Neural cell (in vitro differentiated cells): ENCODE measurements around the gene RPS19BP1. TPM values are rescaled to one million over a fixed set of nuclear protein-coding genes. Genes with fewer than 3 reads are reported as not detected.

ENCODE experiments used
- H2AFZ ChIP-seq: fragments of 200-600, 300-800 bp; sonication (generic), shearing (Covaris generic); 2 replicates; pipeline ENCODE4 v1.6.0; 2014; ENCODE audit warnings: low read depth, mild to moderate bottlenecking, antibody characterized with exemption, low read length, moderate library complexity
- H3F3A ChIP-seq: fragments of 200-600 bp; shearing (Covaris generic); 2 replicates; pipeline ENCODE4 v1.6.1; 2016; ENCODE audit warnings: mild to moderate bottlenecking, moderate library complexity, mixed read lengths, antibody characterized with exemption, low read length; ENCODE audit not compliant: insufficient read depth, poor library complexity, severe bottlenecking
- H3K27ac ChIP-seq: fragments of 200-600, 300-800 bp; sonication (generic), shearing (Covaris generic); 2 replicates; pipeline ENCODE4 v1.5.1; 2014; ENCODE audit warnings: mild to moderate bottlenecking, low read length, moderate library complexity
- H3K27me3 ChIP-seq: fragments of 300-800, 200-600 bp; sonication (generic), shearing (Covaris generic); 2 replicates; pipeline ENCODE4 v1.6.0; 2014; ENCODE audit warnings: mild to moderate bottlenecking, low read depth, low read length, moderate library complexity; ENCODE audit not compliant: insufficient read depth
- H3K36me3 ChIP-seq: fragments of 300-800, 200-600 bp; sonication (generic), shearing (Covaris generic); 2 replicates; pipeline ENCODE4 v1.5.1; 2014; ENCODE audit warnings: mild to moderate bottlenecking, antibody characterized with exemption, low read length, moderate library complexity; ENCODE audit not compliant: insufficient read depth
- H3K4me2 ChIP-seq: fragments of 300-800, 200-600 bp; sonication (generic), shearing (Covaris generic); 2 replicates; pipeline ENCODE4 v1.6.0; 2014; ENCODE audit warnings: mild to moderate bottlenecking, low read length
- H3K4me3 ChIP-seq: fragments of 300-800, 200-600 bp; sonication (generic), shearing (Covaris generic); 2 replicates; pipeline ENCODE4 v1.5.1; 2014; ENCODE audit warnings: mild to moderate bottlenecking, low read length, moderate library complexity
- H3K79me2 ChIP-seq: fragments of 200-600 bp; shearing (Covaris generic); replicated peaks from 2 replicates; pipeline ENCODE4 v1.6.0; 2014; ENCODE audit warnings: mild to moderate bottlenecking, low read length, moderate library complexity; ENCODE audit not compliant: insufficient read depth
- H3K9ac ChIP-seq: fragments of 300-800, 200-600 bp; sonication (generic), shearing (Covaris generic); 2 replicates; pipeline ENCODE4 v1.6.1; 2016; ENCODE audit warnings: mild to moderate bottlenecking, low read length, mixed read lengths
- H3K9me2 ChIP-seq: fragments of 200-600 bp; shearing (Covaris generic); 2 replicates; pipeline ENCODE4 v1.6.1; 2016; ENCODE audit warnings: mild to moderate bottlenecking, low read length, mixed read lengths; ENCODE audit not compliant: insufficient read depth
- H3K9me3 ChIP-seq: fragments of 200-600, 300-800 bp; sonication (generic), shearing (Covaris generic); 2 replicates; pipeline ENCODE4 v1.6.1; 2016; ENCODE audit warnings: mild to moderate bottlenecking, mixed run types, low read length, moderate library complexity, mixed read lengths
- H4K20me1 ChIP-seq: fragments of 200-600 bp; shearing (Covaris generic); 2 replicates; pipeline ENCODE4 v1.6.1; 2016; ENCODE audit warnings: mild to moderate bottlenecking, mixed run types; ENCODE audit not compliant: insufficient read depth
- EP300 ChIP-seq: fragments of 450-650 bp; conservative IDR thresholded peaks from 2 replicates; pipeline ENCODE4 v1.6.1; 2014; ENCODE audit warnings: antibody characterized with exemption, mild to moderate bottlenecking, moderate library complexity; ENCODE audit not compliant: poor library complexity, severe bottlenecking
- EZH2 ChIP-seq: fragments of 200-600, 300-800 bp; shearing (Covaris generic), sonication (generic); IDR thresholded peaks from 2 replicates; pipeline ENCODE4 v1.6.1; 2014; ENCODE audit warnings: antibody characterized with exemption, low read length, borderline replicate concordance, mild to moderate bottlenecking; ENCODE audit not compliant: insufficient read depth, poor library complexity, severe bottlenecking
- MXI1 ChIP-seq: fragments of 450-650 bp; conservative IDR thresholded peaks from 2 replicates; pipeline ENCODE4 v1.6.1; 2014; ENCODE audit warnings: antibody characterized with exemption, mild to moderate bottlenecking; ENCODE audit not compliant: poor library complexity, severe bottlenecking
- POLR2AphosphoS5 ChIP-seq: IDR thresholded peaks from 2 replicates; pipeline ENCODE4 v1.6.1; 2012
- RAD21 ChIP-seq: fragments of 450-650 bp; conservative IDR thresholded peaks from 2 replicates; pipeline ENCODE4 v1.6.1; 2014; ENCODE audit warnings: antibody characterized with exemption, mild to moderate bottlenecking, moderate library complexity
- SMC3 ChIP-seq: fragments of 450-650 bp; conservative IDR thresholded peaks from 2 replicates; pipeline ENCODE4 v1.6.1; 2014; ENCODE audit warnings: antibody characterized with exemption, mild to moderate bottlenecking, moderate library complexity; ENCODE audit not compliant: poor library complexity
- TAF1 ChIP-seq: IDR thresholded peaks from 2 replicates; pipeline ENCODE4 v1.6.1; 2012; ENCODE audit warnings: low read depth
- polyA plus RNA-seq: library from polyadenylated mRNA; depleted of rRNA; stranded (reverse); fragments of >200 nt; gene quantifications from 2 replicates; pipeline ENCODE4 v1.2.3, GENCODE V29; 2014
- TF ChIP-seq, protein P1 (sequence below): IDR thresholded peaks from 2 replicates; pipeline ENCODE4 v1.6.1; 2012; ENCODE audit warnings: borderline replicate concordance
- TF ChIP-seq, protein P2 (sequence below): fragments of 450-650 bp; IDR thresholded peaks from 2 replicates; pipeline ENCODE4 v1.5.1; 2014; ENCODE audit warnings: antibody characterized with exemption, mild to moderate bottlenecking, moderate library complexity; ENCODE audit not compliant: poor library complexity, severe bottlenecking

Gene RPS19BP1
- polyA plus RNA-seq, 1 donor from 2014 or later, result 164 TPM

GRCh38 chr22:39493759-39494158 is 38.8 kb downstream of the RPS19BP1 start:
- H3F3A ChIP-seq, result no peaks in the 10 kb centered on the region
- no peaks in the 10 kb centered on the region for H3K36me3 ChIP-seq
- H3K79me2 ChIP-seq, result no peaks in the 10 kb centered on the region
- H3K27ac ChIP-seq, result no peak overlapping the region
- H3K9ac ChIP-seq, result no peak overlapping the region
- no peak for TF ChIP-seq TAF1
- H3K9me2 ChIP-seq, result no peaks in the 10 kb centered on the region
- H4K20me1 ChIP-seq, result no peaks in the 10 kb centered on the region
- no peak overlapping the region for H3K4me3 ChIP-seq
- H2AFZ ChIP-seq, result no peak overlapping the region
- H3K4me2 ChIP-seq, result no peak overlapping the region
- H3K9me3 ChIP-seq, result no peaks in the 10 kb centered on the region
- no peaks in the 10 kb centered on the region for H3K27me3 ChIP-seq

GRCh38 chr22:39492186-39492585 is 40.4 kb downstream of the RPS19BP1 start:
- Histone ChIP-seq H3K27ac (no peak overlapping the region), H3K4me2 (no peak overlapping the region), H3K27me3 (no peaks in the 10 kb centered on the region), H2AFZ (no peak overlapping the region), H3K9me3 (no peaks in the 10 kb centered on the region), H3K79me2 (no peaks in the 10 kb centered on the region), H3K4me3 (no peak overlapping the region), H3K9me2 (no peaks in the 10 kb centered on the region), H4K20me1 (no peaks in the 10 kb centered on the region), H3K9ac (no peak overlapping the region), H3F3A (no peaks in the 10 kb centered on the region), H3K36me3 (no peaks in the 10 kb centered on the region)
- TF ChIP-seq RAD21 (no peak), EZH2 (no peak), SMC3 (no peak), EP300 (no peak), TAF1 (no peak), POLR2AphosphoS5 (no peak), MXI1 (no peak)
- TF ChIP-seq, protein P1, sequence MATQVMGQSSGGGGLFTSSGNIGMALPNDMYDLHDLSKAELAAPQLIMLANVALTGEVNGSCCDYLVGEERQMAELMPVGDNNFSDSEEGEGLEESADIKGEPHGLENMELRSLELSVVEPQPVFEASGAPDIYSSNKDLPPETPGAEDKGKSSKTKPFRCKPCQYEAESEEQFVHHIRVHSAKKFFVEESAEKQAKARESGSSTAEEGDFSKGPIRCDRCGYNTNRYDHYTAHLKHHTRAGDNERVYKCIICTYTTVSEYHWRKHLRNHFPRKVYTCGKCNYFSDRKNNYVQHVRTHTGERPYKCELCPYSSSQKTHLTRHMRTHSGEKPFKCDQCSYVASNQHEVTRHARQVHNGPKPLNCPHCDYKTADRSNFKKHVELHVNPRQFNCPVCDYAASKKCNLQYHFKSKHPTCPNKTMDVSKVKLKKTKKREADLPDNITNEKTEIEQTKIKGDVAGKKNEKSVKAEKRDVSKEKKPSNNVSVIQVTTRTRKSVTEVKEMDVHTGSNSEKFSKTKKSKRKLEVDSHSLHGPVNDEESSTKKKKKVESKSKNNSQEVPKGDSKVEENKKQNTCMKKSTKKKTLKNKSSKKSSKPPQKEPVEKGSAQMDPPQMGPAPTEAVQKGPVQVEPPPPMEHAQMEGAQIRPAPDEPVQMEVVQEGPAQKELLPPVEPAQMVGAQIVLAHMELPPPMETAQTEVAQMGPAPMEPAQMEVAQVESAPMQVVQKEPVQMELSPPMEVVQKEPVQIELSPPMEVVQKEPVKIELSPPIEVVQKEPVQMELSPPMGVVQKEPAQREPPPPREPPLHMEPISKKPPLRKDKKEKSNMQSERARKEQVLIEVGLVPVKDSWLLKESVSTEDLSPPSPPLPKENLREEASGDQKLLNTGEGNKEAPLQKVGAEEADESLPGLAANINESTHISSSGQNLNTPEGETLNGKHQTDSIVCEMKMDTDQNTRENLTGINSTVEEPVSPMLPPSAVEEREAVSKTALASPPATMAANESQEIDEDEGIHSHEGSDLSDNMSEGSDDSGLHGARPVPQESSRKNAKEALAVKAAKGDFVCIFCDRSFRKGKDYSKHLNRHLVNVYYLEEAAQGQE, result no peak
- TF ChIP-seq, protein P2, sequence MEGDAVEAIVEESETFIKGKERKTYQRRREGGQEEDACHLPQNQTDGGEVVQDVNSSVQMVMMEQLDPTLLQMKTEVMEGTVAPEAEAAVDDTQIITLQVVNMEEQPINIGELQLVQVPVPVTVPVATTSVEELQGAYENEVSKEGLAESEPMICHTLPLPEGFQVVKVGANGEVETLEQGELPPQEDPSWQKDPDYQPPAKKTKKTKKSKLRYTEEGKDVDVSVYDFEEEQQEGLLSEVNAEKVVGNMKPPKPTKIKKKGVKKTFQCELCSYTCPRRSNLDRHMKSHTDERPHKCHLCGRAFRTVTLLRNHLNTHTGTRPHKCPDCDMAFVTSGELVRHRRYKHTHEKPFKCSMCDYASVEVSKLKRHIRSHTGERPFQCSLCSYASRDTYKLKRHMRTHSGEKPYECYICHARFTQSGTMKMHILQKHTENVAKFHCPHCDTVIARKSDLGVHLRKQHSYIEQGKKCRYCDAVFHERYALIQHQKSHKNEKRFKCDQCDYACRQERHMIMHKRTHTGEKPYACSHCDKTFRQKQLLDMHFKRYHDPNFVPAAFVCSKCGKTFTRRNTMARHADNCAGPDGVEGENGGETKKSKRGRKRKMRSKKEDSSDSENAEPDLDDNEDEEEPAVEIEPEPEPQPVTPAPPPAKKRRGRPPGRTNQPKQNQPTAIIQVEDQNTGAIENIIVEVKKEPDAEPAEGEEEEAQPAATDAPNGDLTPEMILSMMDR, result no peak

DNA sequence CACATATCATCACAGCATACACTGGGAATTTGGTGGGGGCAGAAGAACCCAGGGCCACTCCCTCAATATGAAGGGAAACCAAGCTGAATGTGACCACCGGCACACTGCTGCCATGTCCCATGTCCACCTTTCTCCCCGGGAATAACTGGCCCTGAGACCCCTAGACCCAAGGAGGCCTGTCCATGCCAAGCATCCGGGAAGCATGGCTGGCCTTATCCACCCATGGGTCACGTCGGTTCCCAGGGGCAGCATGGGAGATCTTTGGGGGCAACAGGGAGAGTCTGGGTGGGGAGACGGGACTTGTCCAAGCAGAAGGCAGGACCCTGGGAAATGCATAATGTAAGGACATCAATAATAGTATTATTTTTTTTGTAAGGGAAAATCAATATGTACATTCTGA is 40.9 kb downstream of the RPS19BP1 start:
- H3K27ac ChIP-seq, result no peak overlapping the region
- TF ChIP-seq, protein P1, result no peak
- TF ChIP-seq EZH2 (no peak), TAF1 (no peak), POLR2AphosphoS5 (no peak), MXI1 (no peak), EP300 (no peak), RAD21 (no peak), SMC3 (no peak)
- TF ChIP-seq, protein P2, result no peak

More for the DNA sequence above, 40.9 kb downstream of the RPS19BP1 start:
- no peaks in the 10 kb centered on the region for H3K27me3 ChIP-seq
- no peaks in the 10 kb centered on the region for H3K36me3 ChIP-seq
- H3K4me3 ChIP-seq, result no peak overlapping the region
- no peaks in the 10 kb centered on the region for H3K79me2 ChIP-seq
- no peaks in the 10 kb centered on the region for H3F3A ChIP-seq
- no peaks in the 10 kb centered on the region for H3K9me3 ChIP-seq
- H2AFZ ChIP-seq, result no peak overlapping the region
- H3K9ac ChIP-seq, result no peak overlapping the region
- H3K9me2 ChIP-seq, result no peaks in the 10 kb centered on the region
- no peak overlapping the region for H3K4me2 ChIP-seq
- no peaks in the 10 kb centered on the region for H4K20me1 ChIP-seq
